Measurements from ENCODE around the gene TMEM92.

Gene TMEM92

DNA sequence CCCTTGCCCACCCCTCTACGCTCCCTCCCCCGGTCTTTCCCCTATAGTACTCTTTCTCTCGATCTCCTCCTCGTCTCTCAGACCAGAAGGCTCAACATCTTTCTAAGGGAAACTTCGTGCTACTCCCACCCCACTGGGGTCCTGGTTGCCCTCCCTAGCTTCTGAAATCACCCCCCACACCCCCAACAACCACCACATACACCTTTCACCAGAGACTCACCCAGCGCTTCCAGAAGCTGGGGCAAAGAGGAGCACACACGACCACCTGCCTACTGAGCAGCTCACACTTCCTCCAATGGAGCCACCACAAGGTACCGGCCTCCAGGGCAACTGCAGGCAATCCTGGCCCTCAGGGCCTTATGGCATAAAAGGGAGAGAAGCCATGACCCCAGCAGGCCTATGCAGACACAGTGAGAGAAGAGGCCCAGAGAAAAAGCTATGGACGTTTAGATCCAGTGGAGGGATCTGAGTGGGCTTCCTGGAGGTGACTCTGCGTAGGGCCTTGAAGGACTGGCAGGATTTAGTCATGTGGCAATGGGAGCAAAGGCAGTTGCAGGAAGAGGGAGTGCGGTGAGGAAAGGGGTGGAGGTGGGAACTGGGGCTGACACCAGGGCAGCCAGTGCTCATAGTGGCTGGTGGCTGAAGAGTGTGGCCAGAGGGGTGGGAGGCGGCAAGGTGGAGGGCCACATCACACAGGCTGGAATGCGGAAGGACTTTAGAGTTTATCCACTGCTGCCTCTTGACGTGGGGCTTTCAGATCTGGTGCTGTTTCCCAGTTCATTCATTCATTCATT, 12.1 kb upstream of the TMEM92 start:
- Histone ChIP-seq H3K9me3 (ENCODE audit: control insufficient read depth, low read length) (no peaks in the 10 kb centered on the region), H3K27me3 (replicated peaks; ENCODE audit: control insufficient read depth, insufficient read depth, low read length, poor library complexity, severe bottlenecking) (no peaks in the 10 kb centered on the region), H3K36me3 (ENCODE audit: control insufficient read depth, insufficient read depth, low read length) (no peaks in the 10 kb centered on the region), H3K4me3 (ENCODE audit: insufficient read depth, low read depth, low read length, poor library complexity, severe bottlenecking) (no peak overlapping the region), H3K4me1 (ENCODE audit: control insufficient read depth, insufficient read depth, low read length, poor library complexity, severe bottlenecking) (no peaks in the 10 kb centered on the region), H3K27ac (ENCODE audit: insufficient read depth, low read length, poor library complexity, severe bottlenecking) (no peak overlapping the region)
- no peak for DNase-seq

- Histone ChIP-seq H3K9me3 (ENCODE audit: control insufficient read depth, low read length) (no peaks in the 10 kb centered on the region), H3K27me3 (replicated peaks; ENCODE audit: control insufficient read depth, insufficient read depth, low read length, poor library complexity, severe bottlenecking) (no peaks in the 10 kb centered on the region), H3K4me3 (ENCODE audit: insufficient read depth, low read depth, low read length, poor library complexity, severe bottlenecking) (no peak overlapping the region), H3K27ac (ENCODE audit: insufficient read depth, low read length, poor library complexity, severe bottlenecking) (no peak overlapping the region), H3K4me1 (ENCODE audit: control insufficient read depth, insufficient read depth, low read length, poor library complexity, severe bottlenecking) (no peaks in the 10 kb centered on the region), H3K36me3 (ENCODE audit: control insufficient read depth, insufficient read depth, low read length) (no peaks in the 10 kb centered on the region)
- DNase-seq, result no peak
These were observed 10.7 kb upstream of the TMEM92 start for GRCh38 chr17:50263331-50264262.

GRCh38 chr17:50264263-50265113, 9.8 kb upstream of the TMEM92 start:
- no peaks in the 10 kb centered on the region for H3K27me3 ChIP-seq (replicated peaks; ENCODE audit: control insufficient read depth, insufficient read depth, low read length, poor library complexity, severe bottlenecking)
- H3K4me3 ChIP-seq (ENCODE audit: insufficient read depth, low read depth, low read length, poor library complexity, severe bottlenecking), result no peak overlapping the region
- no peak overlapping the region for H3K27ac ChIP-seq (ENCODE audit: insufficient read depth, low read length, poor library complexity, severe bottlenecking)
- no peaks in the 10 kb centered on the region for H3K9me3 ChIP-seq (ENCODE audit: control insufficient read depth, low read length)
- H3K36me3 ChIP-seq (ENCODE audit: control insufficient read depth, insufficient read depth, low read length), result no peaks in the 10 kb centered on the region
- no peak for DNase-seq
- no peaks in the 10 kb centered on the region for H3K4me1 ChIP-seq (ENCODE audit: control insufficient read depth, insufficient read depth, low read length, poor library complexity, severe bottlenecking)

DNA sequence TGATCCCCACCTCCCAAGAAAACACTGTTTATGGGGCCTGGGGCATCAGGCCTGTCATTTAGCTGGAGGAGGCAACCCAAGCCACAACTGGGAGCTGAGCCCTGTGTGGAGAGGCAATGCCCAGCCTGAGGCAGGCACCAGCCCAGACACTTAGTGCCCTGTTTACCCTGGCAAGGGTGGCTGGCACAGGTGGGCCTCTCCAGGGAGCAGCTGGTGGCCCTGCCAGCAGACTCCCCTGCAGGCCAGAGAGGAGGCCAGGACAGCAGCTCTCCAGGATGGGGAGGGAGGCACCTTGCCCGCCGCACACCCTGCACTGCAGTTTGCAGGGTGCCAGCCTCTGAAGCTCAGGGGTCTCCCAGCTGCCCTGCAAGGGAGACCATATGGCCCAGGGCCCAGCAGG, 9.1 kb upstream of the TMEM92 start:
- H3K36me3 ChIP-seq (ENCODE audit: control insufficient read depth, insufficient read depth, low read length), result no peaks in the 10 kb centered on the region
- H3K9me3 ChIP-seq (ENCODE audit: control insufficient read depth, low read length), result no peaks in the 10 kb centered on the region
- DNase-seq, result no peak
- H3K27ac ChIP-seq (ENCODE audit: insufficient read depth, low read length, poor library complexity, severe bottlenecking), result no peak overlapping the region
- H3K4me1 ChIP-seq (ENCODE audit: control insufficient read depth, insufficient read depth, low read length, poor library complexity, severe bottlenecking), result no peaks in the 10 kb centered on the region
- no peaks in the 10 kb centered on the region for H3K27me3 ChIP-seq (replicated peaks; ENCODE audit: control insufficient read depth, insufficient read depth, low read length, poor library complexity, severe bottlenecking)
- no peak overlapping the region for H3K4me3 ChIP-seq (ENCODE audit: insufficient read depth, low read depth, low read length, poor library complexity, severe bottlenecking)

DNA sequence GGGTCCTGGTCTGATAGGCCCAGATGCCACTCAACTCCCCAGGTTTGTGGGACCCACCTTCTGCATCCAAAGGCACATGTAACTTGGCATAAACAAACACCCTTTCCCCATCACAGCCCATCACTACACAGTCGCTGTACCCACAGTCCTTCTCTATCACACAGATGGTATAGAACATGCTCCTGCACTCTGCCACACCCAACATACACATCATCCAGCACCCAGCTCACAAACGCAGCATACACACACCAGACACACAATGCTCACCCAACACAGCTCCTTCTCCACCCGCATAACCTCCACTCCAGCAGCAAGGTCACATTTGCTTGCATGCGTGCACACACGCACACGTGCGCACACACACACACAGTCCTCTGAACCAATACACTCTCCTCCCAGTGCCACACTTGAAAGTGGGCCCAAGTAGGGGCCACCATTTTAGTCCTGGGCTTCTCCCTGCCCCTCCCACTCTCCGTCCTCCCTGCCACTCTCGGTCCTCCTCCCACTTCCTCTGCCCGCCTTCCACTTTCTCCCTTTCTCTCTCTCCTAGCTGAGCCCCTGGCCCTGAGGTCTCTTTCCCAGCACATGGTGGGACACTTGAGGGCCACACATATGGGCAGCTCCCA, 8.5 kb upstream of the TMEM92 start:
- no peak overlapping the region for H3K4me3 ChIP-seq (ENCODE audit: insufficient read depth, low read depth, low read length, poor library complexity, severe bottlenecking)
- H3K27ac ChIP-seq (ENCODE audit: insufficient read depth, low read length, poor library complexity, severe bottlenecking), result no peak overlapping the region
- no peaks in the 10 kb centered on the region for H3K36me3 ChIP-seq (ENCODE audit: control insufficient read depth, insufficient read depth, low read length)
- H3K9me3 ChIP-seq (ENCODE audit: control insufficient read depth, low read length), result no peaks in the 10 kb centered on the region
- no peaks in the 10 kb centered on the region for H3K4me1 ChIP-seq (ENCODE audit: control insufficient read depth, insufficient read depth, low read length, poor library complexity, severe bottlenecking)
- H3K27me3 ChIP-seq (replicated peaks; ENCODE audit: control insufficient read depth, insufficient read depth, low read length, poor library complexity, severe bottlenecking), result no peaks in the 10 kb centered on the region
- DNase-seq, result no peak

- Histone ChIP-seq H3K4me3 (ENCODE audit: insufficient read depth, low read depth, low read length, poor library complexity, severe bottlenecking) (no peak overlapping the region), H3K36me3 (ENCODE audit: control insufficient read depth, insufficient read depth, low read length) (no peaks in the 10 kb centered on the region), H3K27me3 (replicated peaks; ENCODE audit: control insufficient read depth, insufficient read depth, low read length, poor library complexity, severe bottlenecking) (no peaks in the 10 kb centered on the region), H3K27ac (ENCODE audit: insufficient read depth, low read length, poor library complexity, severe bottlenecking) (no peak overlapping the region), H3K4me1 (ENCODE audit: control insufficient read depth, insufficient read depth, low read length, poor library complexity, severe bottlenecking) (no peaks in the 10 kb centered on the region), H3K9me3 (ENCODE audit: control insufficient read depth, low read length) (no peaks in the 10 kb centered on the region)
- no peak for DNase-seq
These were observed 7.7 kb upstream of the TMEM92 start for GRCh38 chr17:50266384-50267073.

DNA sequence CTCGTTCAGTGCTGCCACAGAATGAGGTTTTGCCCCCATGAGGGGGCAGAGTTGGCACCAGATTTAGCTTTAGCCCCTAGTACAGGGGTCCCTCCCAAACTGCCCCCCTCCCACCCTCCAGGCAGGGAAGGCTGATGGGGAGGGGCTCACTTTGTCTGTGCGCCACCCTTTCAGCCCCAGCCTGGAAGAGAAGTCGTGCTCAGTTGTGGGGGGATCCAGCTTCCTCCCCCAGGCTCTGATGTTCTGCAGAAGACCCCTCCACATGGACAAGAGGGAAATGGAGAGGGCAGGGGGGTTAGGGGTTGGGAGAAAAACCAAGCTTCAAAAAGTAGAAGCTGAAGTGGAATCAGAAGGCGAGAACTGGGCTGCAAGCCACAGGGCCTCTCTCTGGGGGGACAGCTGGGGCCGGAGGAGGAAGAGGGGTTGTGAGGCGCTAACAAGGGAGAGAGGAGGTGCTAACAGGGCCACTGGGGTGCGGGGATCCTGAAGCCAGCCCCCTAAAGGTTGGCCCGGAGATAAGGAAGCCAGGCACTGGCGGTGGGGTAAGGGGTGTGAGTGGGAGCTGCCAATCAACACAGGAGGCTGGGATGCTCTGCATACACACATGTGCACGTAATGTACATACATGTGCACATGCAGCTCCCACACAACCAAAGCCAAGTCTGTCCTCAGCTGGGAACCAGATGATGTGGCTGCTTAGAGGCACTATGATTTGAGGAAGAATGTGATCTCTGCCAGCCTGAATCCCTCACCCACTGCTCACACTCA, 7.0 kb upstream of the TMEM92 start:
- Histone ChIP-seq H3K27me3 (replicated peaks; ENCODE audit: control insufficient read depth, insufficient read depth, low read length, poor library complexity, severe bottlenecking) (no peaks in the 10 kb centered on the region), H3K27ac (ENCODE audit: insufficient read depth, low read length, poor library complexity, severe bottlenecking) (no peak overlapping the region), H3K36me3 (ENCODE audit: control insufficient read depth, insufficient read depth, low read length) (no peaks in the 10 kb centered on the region), H3K4me3 (ENCODE audit: insufficient read depth, low read depth, low read length, poor library complexity, severe bottlenecking) (no peak overlapping the region), H3K4me1 (ENCODE audit: control insufficient read depth, insufficient read depth, low read length, poor library complexity, severe bottlenecking) (no peaks in the 10 kb centered on the region), H3K9me3 (ENCODE audit: control insufficient read depth, low read length) (no peaks in the 10 kb centered on the region)
- DNase-seq, result no peak

- peaks cover 4% of the 10 kb centered on the region for H3K27me3 ChIP-seq (replicated peaks; ENCODE audit: control insufficient read depth, insufficient read depth, low read length, poor library complexity, severe bottlenecking)
- DNase-seq, result no peak
- no peak overlapping the region for H3K27ac ChIP-seq (ENCODE audit: insufficient read depth, low read length, poor library complexity, severe bottlenecking)
- H3K9me3 ChIP-seq (ENCODE audit: control insufficient read depth, low read length), result no peaks in the 10 kb centered on the region
- H3K4me1 ChIP-seq (ENCODE audit: control insufficient read depth, insufficient read depth, low read length, poor library complexity, severe bottlenecking), result peaks cover 4% of the 10 kb centered on the region
- no peaks in the 10 kb centered on the region for H3K36me3 ChIP-seq (ENCODE audit: control insufficient read depth, insufficient read depth, low read length)
- H3K4me3 ChIP-seq (ENCODE audit: insufficient read depth, low read depth, low read length, poor library complexity, severe bottlenecking), result no peak overlapping the region
These were observed 6.2 kb upstream of the TMEM92 start for GRCh38 chr17:50268026-50268425.
